Measurements from ENCODE around the gene CHD3. TPM values are rescaled to one million over a fixed set of nuclear protein-coding genes. Genes with fewer than 3 reads are reported as not detected.
A peak's percentile ranks its signal among the peaks of the same experiment; 100 is the strongest.

The CHD3 gene
- total RNA-seq, 1 experiment from 2014 or later: 84.6 TPM

DNA sequence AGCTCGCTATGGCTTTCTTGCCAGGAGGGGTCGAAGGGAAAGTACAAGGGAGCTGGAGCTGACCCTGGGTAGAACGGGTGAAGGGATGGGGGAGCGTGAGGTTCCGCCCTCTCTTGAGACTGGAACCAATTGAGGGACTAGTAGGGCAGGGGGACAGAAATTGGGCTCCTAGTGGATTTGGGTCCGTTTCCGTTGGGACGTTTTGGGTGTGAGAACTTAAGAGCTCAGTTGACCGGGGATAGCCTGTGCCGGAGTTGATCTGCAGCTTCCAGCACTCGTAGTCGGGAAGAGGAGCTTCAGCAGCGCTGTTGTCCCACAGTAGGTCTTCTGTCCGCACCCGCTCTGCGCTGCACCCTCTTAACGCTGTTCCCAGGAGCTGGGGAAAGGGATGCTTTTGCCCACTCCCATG, 43.9 kb downstream of the CHD3 start:
- H3K27me3 ChIP-seq (ENCODE audit: control insufficient read depth, insufficient read depth, low read length): no peaks in the 10 kb centered on the region
- peaks cover 21% of the 10 kb centered on the region for H3K36me3 ChIP-seq (ENCODE audit: control insufficient read depth, insufficient read depth, low read length)
- in situ Hi-C loops (cut with HindIII; ENCODE audit: low pct_unique_long_range_greater_than_20kb, low sequenced_read_pairs): no loop called here
- ChIA-PET POLR2A (interaction anchor here (0.6 to 1.1 kb wide), 3 partner anchors 16 to 900 kb away, joined by 3 to 6 read pairs (median 3); partner anchors contain the start of gene POLR2A), CTCF (interaction anchor here (0.5 to 0.9 kb wide), 4 partner anchors 40 to 92 kb away, joined by 3 to 4 read pairs (median 4); no protein-coding TSS in a partner anchor)
- intact Hi-C loops (cut with micrococcal nuclease; ENCODE audit: unreplicated experiment): loop anchor here (2.0 kb wide), 1 partner anchor 34 kb away; no protein-coding TSS in a partner anchor
- peaks cover 6% of the 10 kb centered on the region for H3K4me1 ChIP-seq (ENCODE audit: control insufficient read depth, insufficient read depth, low read length)
- peak overlapping the region; percentile 97 to 99 for H3K4me3 ChIP-seq (ENCODE audit: low read depth in 2 of 2, low read length in 2 of 2)
- DNase-seq (ENCODE audit: low read depth, low spot score) (no peak), ATAC-seq (peak; percentile 70)
- TSS peak; percentile 93 for BruUV-seq (replicated peaks)
- no peaks in the 10 kb centered on the region for H3K9me3 ChIP-seq (ENCODE audit: control insufficient read depth, insufficient read depth, low read depth, low read length)
- 0 out of 2 replicates have a peak, but pooled peaks have one; percentile 18 for TF ChIP-seq SIN3A (IDR thresholded peaks at IDR 0.05; ENCODE audit: borderline replicate concordance, insufficient read depth, low read depth, low read length)
- TF ChIP-seq, protein P1, sequence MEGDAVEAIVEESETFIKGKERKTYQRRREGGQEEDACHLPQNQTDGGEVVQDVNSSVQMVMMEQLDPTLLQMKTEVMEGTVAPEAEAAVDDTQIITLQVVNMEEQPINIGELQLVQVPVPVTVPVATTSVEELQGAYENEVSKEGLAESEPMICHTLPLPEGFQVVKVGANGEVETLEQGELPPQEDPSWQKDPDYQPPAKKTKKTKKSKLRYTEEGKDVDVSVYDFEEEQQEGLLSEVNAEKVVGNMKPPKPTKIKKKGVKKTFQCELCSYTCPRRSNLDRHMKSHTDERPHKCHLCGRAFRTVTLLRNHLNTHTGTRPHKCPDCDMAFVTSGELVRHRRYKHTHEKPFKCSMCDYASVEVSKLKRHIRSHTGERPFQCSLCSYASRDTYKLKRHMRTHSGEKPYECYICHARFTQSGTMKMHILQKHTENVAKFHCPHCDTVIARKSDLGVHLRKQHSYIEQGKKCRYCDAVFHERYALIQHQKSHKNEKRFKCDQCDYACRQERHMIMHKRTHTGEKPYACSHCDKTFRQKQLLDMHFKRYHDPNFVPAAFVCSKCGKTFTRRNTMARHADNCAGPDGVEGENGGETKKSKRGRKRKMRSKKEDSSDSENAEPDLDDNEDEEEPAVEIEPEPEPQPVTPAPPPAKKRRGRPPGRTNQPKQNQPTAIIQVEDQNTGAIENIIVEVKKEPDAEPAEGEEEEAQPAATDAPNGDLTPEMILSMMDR (IDR thresholded peaks at IDR 0.05): no peak
- peak overlapping the region; percentile 98 for H3K27ac ChIP-seq (ENCODE audit: low read length)

DNA sequence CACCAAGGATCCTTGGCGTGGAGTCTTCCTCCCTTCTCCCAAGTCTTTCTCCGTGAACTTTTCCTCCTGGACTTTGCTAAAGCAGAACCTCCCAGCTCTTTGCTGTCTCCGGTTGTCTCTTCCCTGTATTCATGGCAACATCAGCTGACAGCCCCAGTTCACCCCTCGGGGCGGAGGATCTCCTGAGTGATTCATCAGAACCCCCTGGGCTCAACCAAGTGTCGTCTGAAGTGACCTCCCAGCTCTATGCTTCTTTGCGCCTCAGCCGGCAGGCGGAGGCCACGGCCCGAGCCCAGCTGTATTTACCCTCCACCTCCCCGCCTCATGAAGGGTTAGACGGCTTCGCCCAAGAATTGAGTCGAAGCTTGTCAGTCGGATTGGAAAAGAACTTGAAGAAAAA, 44.4 kb downstream of the CHD3 start:
- peaks cover 6% of the 10 kb centered on the region for H3K4me1 ChIP-seq (ENCODE audit: control insufficient read depth, insufficient read depth, low read length)
- no TSS peak for BruUV-seq (replicated peaks)
- H3K27me3 ChIP-seq (ENCODE audit: control insufficient read depth, insufficient read depth, low read length): no peaks in the 10 kb centered on the region
- no peak for TF ChIP-seq POLR2AphosphoS5 (IDR thresholded peaks at IDR 0.05; ENCODE audit: low read depth, low read length)
- TF ChIP-seq SIN3A (IDR thresholded peaks at IDR 0.05; ENCODE audit: borderline replicate concordance, insufficient read depth, low read depth, low read length): no peak
- TF ChIP-seq, protein P1 (IDR thresholded peaks at IDR 0.05): no peak
- TF ChIP-seq, protein P2, sequence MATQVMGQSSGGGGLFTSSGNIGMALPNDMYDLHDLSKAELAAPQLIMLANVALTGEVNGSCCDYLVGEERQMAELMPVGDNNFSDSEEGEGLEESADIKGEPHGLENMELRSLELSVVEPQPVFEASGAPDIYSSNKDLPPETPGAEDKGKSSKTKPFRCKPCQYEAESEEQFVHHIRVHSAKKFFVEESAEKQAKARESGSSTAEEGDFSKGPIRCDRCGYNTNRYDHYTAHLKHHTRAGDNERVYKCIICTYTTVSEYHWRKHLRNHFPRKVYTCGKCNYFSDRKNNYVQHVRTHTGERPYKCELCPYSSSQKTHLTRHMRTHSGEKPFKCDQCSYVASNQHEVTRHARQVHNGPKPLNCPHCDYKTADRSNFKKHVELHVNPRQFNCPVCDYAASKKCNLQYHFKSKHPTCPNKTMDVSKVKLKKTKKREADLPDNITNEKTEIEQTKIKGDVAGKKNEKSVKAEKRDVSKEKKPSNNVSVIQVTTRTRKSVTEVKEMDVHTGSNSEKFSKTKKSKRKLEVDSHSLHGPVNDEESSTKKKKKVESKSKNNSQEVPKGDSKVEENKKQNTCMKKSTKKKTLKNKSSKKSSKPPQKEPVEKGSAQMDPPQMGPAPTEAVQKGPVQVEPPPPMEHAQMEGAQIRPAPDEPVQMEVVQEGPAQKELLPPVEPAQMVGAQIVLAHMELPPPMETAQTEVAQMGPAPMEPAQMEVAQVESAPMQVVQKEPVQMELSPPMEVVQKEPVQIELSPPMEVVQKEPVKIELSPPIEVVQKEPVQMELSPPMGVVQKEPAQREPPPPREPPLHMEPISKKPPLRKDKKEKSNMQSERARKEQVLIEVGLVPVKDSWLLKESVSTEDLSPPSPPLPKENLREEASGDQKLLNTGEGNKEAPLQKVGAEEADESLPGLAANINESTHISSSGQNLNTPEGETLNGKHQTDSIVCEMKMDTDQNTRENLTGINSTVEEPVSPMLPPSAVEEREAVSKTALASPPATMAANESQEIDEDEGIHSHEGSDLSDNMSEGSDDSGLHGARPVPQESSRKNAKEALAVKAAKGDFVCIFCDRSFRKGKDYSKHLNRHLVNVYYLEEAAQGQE (IDR thresholded peaks at IDR 0.05; ENCODE audit: insufficient read depth in 1 of 2, low read depth in 2 of 2, low read length in 1 of 2): no peak
- TF ChIP-seq TCF7L2 (IDR thresholded peaks at IDR 0.05; ENCODE audit: low read depth, low read length): no peak
- ATAC-seq: no peak
- CTCF ChIA-PET: interaction anchor here (0.6 to 0.9 kb wide), 3 partner anchors 40 to 104 kb away, joined by 4 to 6 read pairs (median 4); no protein-coding TSS in a partner anchor
- peak overlapping the region; percentile 97 to 99 for H3K4me3 ChIP-seq (ENCODE audit: low read depth in 2 of 2, low read length in 2 of 2)
- intact Hi-C loops (cut with micrococcal nuclease; ENCODE audit: unreplicated experiment) (loop anchor here (2.0 kb wide), 1 partner anchor 34 kb away; no protein-coding TSS in a partner anchor), in situ Hi-C loops (cut with HindIII; ENCODE audit: low pct_unique_long_range_greater_than_20kb, low sequenced_read_pairs) (no loop called here)
- POLR2A ChIA-PET: interaction anchor here (0.6 to 1.1 kb wide), 2 partner anchors 16 to 900 kb away, joined by 3 to 6 read pairs; no protein-coding TSS in a partner anchor
- H3K27ac ChIP-seq (ENCODE audit: low read length): peak overlapping the region; percentile 98
- no peaks in the 10 kb centered on the region for H3K9me3 ChIP-seq (ENCODE audit: control insufficient read depth, insufficient read depth, low read depth, low read length)
- DNase-seq (ENCODE audit: low read depth, low spot score): no peak
- H3K36me3 ChIP-seq (ENCODE audit: control insufficient read depth, insufficient read depth, low read length): peaks cover 21% of the 10 kb centered on the region
